CD8-positive, alpha-beta memory T cell (primary cell): ENCODE results near the gene PGC. TPM values are rescaled to one million over a fixed set of nuclear protein-coding genes. Genes with fewer than 3 reads are reported as not detected.

Experiments
- CTCF ChIA-PET: fragments of 350-600 bp; sonication (Branson Sonifier 250); formaldehyde crosslinking; loops from one replicate; lab custom pipeline; 2021; ENCODE audit warnings: antibody characterized with exemption; lab: Charles Lee
- POLR2A ChIA-PET: fragments of 350-600 bp; sonication (Branson Sonifier 250); formaldehyde crosslinking; loops from one replicate; lab custom pipeline; 2021; ENCODE audit warnings: antibody characterized with exemption; lab: Charles Lee
- DNase-seq, 5 donors: peaks; one replicate each; pipeline versions ENCODE4 v3.0.0 to v3.0.0-alpha.2; 2020 to 2022; ENCODE audit warnings: mixed read lengths in 1 of 5
- H3K27ac ChIP-seq: one replicate; pipeline ENCODE4 v1.7.0; 2013; ENCODE audit warnings: low read depth, mild to moderate bottlenecking, low read length, moderate library complexity
- H3K27me3 ChIP-seq: 2 replicates; pipeline ENCODE4 v1.7.0; 2013; ENCODE audit warnings: low read length, mild to moderate bottlenecking; ENCODE audit not compliant: insufficient read depth, poor library complexity, severe bottlenecking
- H3K36me3 ChIP-seq: 2 replicates; pipeline ENCODE4 v1.7.0; 2013; ENCODE audit warnings: mild to moderate bottlenecking, low read length, moderate library complexity; ENCODE audit not compliant: insufficient read depth
- H3K4me1 ChIP-seq: 2 replicates; pipeline ENCODE4 v1.7.0; 2013; ENCODE audit warnings: mild to moderate bottlenecking, low read length, moderate library complexity; ENCODE audit not compliant: insufficient read depth
- H3K4me3 ChIP-seq: 2 replicates; pipeline ENCODE4 v1.7.0; 2013; ENCODE audit warnings: mild to moderate bottlenecking, low read length
- H3K9me3 ChIP-seq: 2 replicates; pipeline ENCODE4 v1.7.0; 2013; ENCODE audit warnings: mild to moderate bottlenecking, low read length
- H3K27ac Mint-ChIP-seq, 8 donors: one replicate each; pipeline ENCODE4 v1.8.0; 2020 to 2021; ENCODE audit warnings: mixed read lengths in 8 of 8, mild to moderate bottlenecking in 6 of 8, inconsistent platforms in 3 of 8, moderate library complexity in 3 of 8
- H3K27me3 Mint-ChIP-seq, 2 donors: one replicate each; pipeline ENCODE4 v1.8.0; 2020 to 2021; ENCODE audit warnings: mixed read lengths in 2 of 2, mild to moderate bottlenecking in 1 of 2, moderate library complexity in 1 of 2
- H3K36me3 Mint-ChIP-seq, 3 donors: one replicate each; pipeline ENCODE4 v1.8.0; 2020 to 2021; ENCODE audit warnings: mixed read lengths in 3 of 3, inconsistent platforms in 1 of 3, mild to moderate bottlenecking in 1 of 3
- H3K4me1 Mint-ChIP-seq, 3 donors: one replicate each; pipeline ENCODE4 v1.8.0; 2020 to 2021; ENCODE audit warnings: mixed read lengths in 3 of 3, inconsistent platforms in 1 of 3, mild to moderate bottlenecking in 1 of 3
- H3K4me3 Mint-ChIP-seq, 7 donors: one replicate each; pipeline ENCODE4 v1.8.0; 2020 to 2021; ENCODE audit warnings: mixed read lengths in 7 of 7, mild to moderate bottlenecking in 6 of 7, moderate library complexity in 4 of 7, inconsistent platforms in 2 of 7
- H3K9me3 Mint-ChIP-seq, 5 donors: one replicate each; pipeline ENCODE4 v1.8.0; 2020 to 2022; ENCODE audit warnings: mixed read lengths in 5 of 5, mild to moderate bottlenecking in 3 of 5, moderate library complexity in 2 of 5, inconsistent platforms in 1 of 5
- polyA plus RNA-seq: library from polyadenylated mRNA; unstranded; fragments of 300-500 nt; fragmentation: Illumina TruSeq; gene quantifications from one replicate; pipeline ENCODE4 v1.2.3, GENCODE V29; 2021
- total RNA-seq, 2 experiments: library from RNA; stranded (reverse); gene quantifications; one replicate each; pipeline ENCODE4 v1.2.3, GENCODE V29; 2021

The PGC gene
- total and polyA plus RNA-seq, 3 experiments from 2014 or later: not detected

GRCh38 chr6:41780551-41781365, 33.6 kb upstream of the PGC start, which contains the start of gene PRICKLE4:
Gene PRICKLE4 (plus strand): TSS chr6:41780782. CDS start chr6:41783474, 2,692 bp downstream.
- H3K27ac ChIP-seq: peak within 1 kb of the TSS; percentile 54
- DNase-seq: peak in 1 of 5 donors; percentile 13
- CTCF ChIA-PET: interaction anchor here (1.1 to 11.2 kb wide), 3 partner anchors 11 to 324 kb away, joined by 3 to 175 read pairs (median 5); partner anchors contain the start of gene TAF8

DNA sequence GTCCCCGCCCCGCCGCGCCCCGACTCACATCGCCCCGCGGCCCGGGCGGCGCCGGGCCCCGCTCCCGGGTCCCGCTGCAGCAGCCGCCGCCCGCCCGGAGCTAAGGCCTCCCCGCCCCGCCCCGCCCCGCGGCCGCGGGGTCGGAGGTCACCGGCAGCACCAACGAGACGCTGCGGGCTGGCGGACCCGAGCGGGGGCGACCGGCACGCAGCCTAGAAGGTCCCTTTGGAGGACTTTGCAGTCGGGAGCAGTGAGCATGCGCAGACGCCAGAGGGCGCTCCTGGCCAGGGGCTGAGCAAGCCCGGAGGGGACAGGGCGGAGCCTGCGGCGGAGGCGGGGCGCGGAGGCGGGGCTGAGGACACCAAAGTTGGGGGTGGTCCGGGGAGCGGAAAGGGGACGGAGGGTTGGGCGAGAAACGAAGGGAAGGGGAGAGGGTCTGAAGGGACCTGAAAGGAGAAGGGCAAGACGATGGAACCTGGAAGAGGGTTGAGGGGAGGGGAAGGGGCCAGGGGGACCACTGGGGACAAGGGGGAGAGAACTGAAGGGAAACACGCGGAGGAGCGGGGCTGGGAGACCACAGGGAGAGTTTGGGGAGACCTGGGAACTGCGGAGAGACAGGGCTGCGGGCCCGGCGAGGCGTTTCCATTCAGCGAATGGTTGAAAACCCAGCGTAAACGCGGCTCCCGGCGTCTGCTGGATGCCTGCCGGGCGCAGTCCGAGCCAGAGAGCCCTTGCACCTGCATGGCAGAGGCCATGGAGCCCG, 32.8 kb upstream of the PGC start, which contains the start of gene FRS3:
FRS3 (minus strand) TSS at position 113 of the 763 bp plus-strand sequence. CDS start 2,913 bp downstream, outside the sequence.
- Histone ChIP-seq H3K9me3 (no peaks in the 10 kb centered on the region), H3K36me3 (peaks cover 9% of the 10 kb centered on the region), H3K27ac (peak within 1 kb of the TSS; percentile 54), H3K4me1 (peaks cover 13% of the 10 kb centered on the region), H3K4me3 (peak within 1 kb of the TSS; percentile 78), H3K27me3 (no peaks in the 10 kb centered on the region)
- Mint-ChIP-seq H3K9me3 (no peaks in the 10 kb centered on the region), H3K4me1 (peaks cover 18 to 35% (median 19%) of the 10 kb centered on the region in 3 donors), H3K27me3 (peaks cover 5 to 7% of the 10 kb centered on the region in 2 donors), H3K36me3 (peaks cover 0 to 20% (median 5%) of the 10 kb centered on the region in 3 donors), H3K27ac (peak within 1 kb of the TSS in 7 of 8 donors; percentile 45 to 89 (median 77)), H3K4me3 (peak within 1 kb of the TSS; percentile 83 to 97 (median 90))
- POLR2A ChIA-PET: interaction anchor here (1.2 kb wide), 1 partner anchor 435 kb away, joined by 3 read pairs; no protein-coding TSS in a partner anchor
- DNase-seq: peak; percentile 97 to 100 (median 99)
- CTCF ChIA-PET: interaction anchor here (1.0 to 11.2 kb wide), 4 partner anchors 12 to 437 kb away, joined by 3 to 175 read pairs (median 3); partner anchors contain the start of gene TAF8

More at GRCh38 chr6:41780551-41781365, 33.6 kb upstream of the PGC start, which contains the start of gene PRICKLE4:
- Mint-ChIP-seq H3K27me3 (peaks cover 5 to 7% of the 10 kb centered on the region in 2 donors), H3K36me3 (peaks cover 0 to 12% (median 4%) of the 10 kb centered on the region in 3 donors), H3K27ac (peak within 1 kb of the TSS in 7 of 8 donors; percentile 31 to 78 (median 63)), H3K9me3 (no peaks in the 10 kb centered on the region), H3K4me1 (peaks cover 19 to 37% (median 19%) of the 10 kb centered on the region in 3 donors), H3K4me3 (peak within 1 kb of the TSS; percentile 80 to 97 (median 87))
- Histone ChIP-seq H3K4me1 (peaks cover 16% of the 10 kb centered on the region), H3K36me3 (peaks cover under 1% of the 10 kb centered on the region), H3K27me3 (no peaks in the 10 kb centered on the region), H3K9me3 (no peaks in the 10 kb centered on the region), H3K4me3 (peak within 1 kb of the TSS; percentile 78)
- POLR2A ChIA-PET: interaction anchor here (0.6 to 1.2 kb wide), 2 partner anchors 269 to 434 kb away, joined by 3 read pairs; no protein-coding TSS in a partner anchor

DNA sequence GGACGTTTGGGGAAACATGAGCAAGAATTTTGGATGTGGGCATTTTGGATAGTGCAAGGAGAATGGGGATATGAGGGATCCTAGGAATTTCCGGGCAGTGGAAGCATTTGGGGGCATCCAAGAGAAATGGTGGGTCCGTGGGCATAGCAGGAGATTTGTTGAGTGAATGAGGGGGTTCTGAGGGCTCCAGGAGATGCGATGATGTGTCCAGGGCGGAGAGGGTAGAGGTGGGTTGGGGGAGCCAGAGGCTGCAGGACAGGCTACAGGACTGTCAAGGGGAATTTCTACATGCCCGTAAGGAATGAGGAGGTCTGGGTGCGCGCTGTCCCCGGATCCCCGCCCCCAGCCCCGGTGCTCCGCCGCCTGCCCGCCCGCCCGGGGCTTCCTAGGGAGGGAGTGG, 32.1 kb upstream of the PGC start:
- Histone ChIP-seq H3K4me3 (peak overlapping the region; percentile 55), H3K27me3 (no peaks in the 10 kb centered on the region), H3K9me3 (no peaks in the 10 kb centered on the region), H3K4me1 (peaks cover 13% of the 10 kb centered on the region), H3K27ac (peak overlapping the region; percentile 25), H3K36me3 (peaks cover 15% of the 10 kb centered on the region)
- CTCF ChIA-PET: interaction anchor here (1.0 to 11.2 kb wide), 3 partner anchors 96 to 438 kb away, joined by 3 to 175 read pairs (median 3); partner anchors contain the start of gene TAF8
- H3K4me3 Mint-ChIP-seq: peak overlapping the region; percentile 76 to 92 (median 88)
- H3K9me3 Mint-ChIP-seq: no peaks in the 10 kb centered on the region
- H3K27me3 Mint-ChIP-seq: peaks cover 5 to 7% of the 10 kb centered on the region in 2 donors
- POLR2A ChIA-PET: no interaction called here
- peak overlapping the region in 7 of 8 donors; percentile 45 to 89 (median 77) for H3K27ac Mint-ChIP-seq
- DNase-seq: no peak
- peaks cover 0 to 27% (median 7%) of the 10 kb centered on the region in 3 donors for H3K36me3 Mint-ChIP-seq
- H3K4me1 Mint-ChIP-seq: peaks cover 18 to 33% (median 19%) of the 10 kb centered on the region in 3 donors

DNA sequence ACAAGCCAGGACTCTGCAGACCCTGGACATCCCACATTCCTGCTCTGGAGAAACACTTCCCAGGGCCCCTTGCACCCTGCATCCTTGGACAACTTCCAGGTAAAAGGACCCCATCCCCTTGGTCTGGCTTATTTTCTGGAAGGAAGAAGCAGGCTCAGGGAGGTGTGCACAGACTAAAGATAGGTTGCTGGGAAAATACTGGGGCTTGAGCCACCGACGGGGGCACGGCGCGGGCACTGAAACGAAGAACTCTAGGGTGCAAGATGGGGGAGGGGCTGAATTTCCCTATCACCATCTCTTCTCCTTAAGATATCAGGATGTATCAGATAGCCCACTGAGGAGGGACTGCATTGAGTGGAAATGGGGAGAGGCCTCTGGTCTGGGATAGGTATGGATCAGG, 31.7 kb upstream of the PGC start:
- Mint-ChIP-seq H3K36me3 (peaks cover 0 to 30% (median 10%) of the 10 kb centered on the region in 3 donors), H3K27me3 (peaks cover 5 to 7% of the 10 kb centered on the region in 2 donors), H3K9me3 (no peaks in the 10 kb centered on the region), H3K27ac (peak overlapping the region in 4 of 8 donors; percentile 64 to 89 (median 81)), H3K4me1 (peaks cover 18 to 31% (median 19%) of the 10 kb centered on the region in 3 donors), H3K4me3 (peak overlapping the region; percentile 75 to 92 (median 88))
- ChIA-PET CTCF (interaction anchor here (0.9 to 1.2 kb wide), 2 partner anchors 8 to 325 kb away, joined by 3 to 8 read pairs; partner anchors contain the start of gene TOMM6), POLR2A (interaction anchor here (2.7 kb wide), 1 partner anchor 8 kb away, joined by 13 read pairs; the partner anchor contains the start of gene TOMM6)
- peak overlapping the region; percentile 25 for H3K27ac ChIP-seq
- H3K27me3 ChIP-seq: no peaks in the 10 kb centered on the region
- DNase-seq: no peak
- H3K4me3 ChIP-seq: peak overlapping the region; percentile 55
- peaks cover 17% of the 10 kb centered on the region for H3K36me3 ChIP-seq
- H3K9me3 ChIP-seq: no peaks in the 10 kb centered on the region
- H3K4me1 ChIP-seq: peaks cover 13% of the 10 kb centered on the region

DNA sequence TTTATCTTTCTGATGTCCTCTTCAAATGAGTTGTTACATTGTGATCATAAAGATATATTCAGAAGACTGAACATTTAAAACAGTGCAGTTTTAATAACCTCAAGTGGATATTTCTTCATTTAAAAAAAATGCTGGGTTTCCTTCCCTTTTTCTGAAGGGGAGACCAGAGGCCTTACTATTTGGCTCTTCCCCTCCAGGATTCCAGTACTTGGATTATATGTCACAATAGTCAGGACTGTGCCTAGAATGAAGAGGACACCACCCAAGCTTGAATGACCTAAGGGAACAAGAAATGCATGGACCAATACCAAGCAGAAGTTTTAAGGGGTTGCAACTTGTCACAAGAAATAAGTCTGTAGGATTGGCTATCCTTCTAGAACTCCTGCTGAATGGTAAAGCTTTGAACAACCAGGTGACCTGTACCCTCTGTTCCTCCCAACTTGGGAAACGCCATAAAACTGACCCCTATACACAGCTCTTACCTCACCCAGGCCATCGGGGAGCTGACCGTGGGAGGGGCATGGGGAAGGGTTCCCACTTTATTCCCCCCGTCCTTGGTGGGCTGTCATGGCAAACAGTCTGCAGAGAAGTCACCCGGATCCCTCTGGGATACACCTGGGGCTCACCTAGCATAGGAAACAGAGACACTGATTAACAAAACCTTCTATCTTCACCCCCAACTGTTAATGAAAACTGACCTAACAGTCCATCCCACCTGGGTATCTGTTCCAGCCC, 30.5 kb upstream of the PGC start:
- H3K27ac ChIP-seq: no peak overlapping the region
- Mint-ChIP-seq H3K27ac (peak overlapping the region in 2 of 8 donors; percentile 77 to 80), H3K9me3 (no peaks in the 10 kb centered on the region), H3K27me3 (peaks cover 5 to 7% of the 10 kb centered on the region in 2 donors), H3K4me3 (peak overlapping the region in 3 of 7 donors; percentile 52 to 92 (median 59)), H3K4me1 (peaks cover 18 to 31% (median 19%) of the 10 kb centered on the region in 3 donors), H3K36me3 (peaks cover 0 to 36% (median 10%) of the 10 kb centered on the region in 3 donors)
- DNase-seq: no peak
- H3K36me3 ChIP-seq: peaks cover 18% of the 10 kb centered on the region
- no peaks in the 10 kb centered on the region for H3K9me3 ChIP-seq
- POLR2A ChIA-PET: interaction anchor here (2.7 kb wide), 1 partner anchor 9 kb away, joined by 13 read pairs; the partner anchor contains the start of gene TOMM6
- H3K4me3 ChIP-seq: no peak overlapping the region
- CTCF ChIA-PET: interaction anchor here (0.9 to 1.8 kb wide), 4 partner anchors 9 to 437 kb away, joined by 3 to 14 read pairs (median 6); partner anchors contain the start of gene TOMM6
- H3K27me3 ChIP-seq: no peaks in the 10 kb centered on the region
- peaks cover 13% of the 10 kb centered on the region for H3K4me1 ChIP-seq

- no peaks in the 10 kb centered on the region for H3K9me3 ChIP-seq
- H3K27ac Mint-ChIP-seq: peak overlapping the region in 1 of 8 donors; percentile 26
- peaks cover 7 to 55% (median 15%) of the 10 kb centered on the region in 3 donors for H3K36me3 Mint-ChIP-seq
- no peaks in the 10 kb centered on the region for H3K9me3 Mint-ChIP-seq
- H3K27ac ChIP-seq: no peak overlapping the region
- peaks cover 7 to 21% (median 14%) of the 10 kb centered on the region in 3 donors for H3K4me1 Mint-ChIP-seq
- peaks cover 0 to 2% of the 10 kb centered on the region in 2 donors for H3K27me3 Mint-ChIP-seq
- peaks cover 7% of the 10 kb centered on the region for H3K4me1 ChIP-seq
- H3K4me3 Mint-ChIP-seq: peak overlapping the region in 1 of 7 donors; percentile 48
- no peaks in the 10 kb centered on the region for H3K27me3 ChIP-seq
- peaks cover 30% of the 10 kb centered on the region for H3K36me3 ChIP-seq
- H3K4me3 ChIP-seq: no peak overlapping the region
- no peak for DNase-seq
- ChIA-PET POLR2A (no interaction called here), CTCF (interaction anchor here (1.4 to 2.0 kb wide), 2 partner anchors 9 to 10 kb away, joined by 3 to 4 read pairs; no protein-coding TSS in a partner anchor)
These were observed 28.2 kb upstream of the PGC start for GRCh38 chr6:41775293-41775882.
